CD4-positive, alpha-beta T cell treated with Interleukin-6 at 100 ng/mL for 8 hours (primary cell): ENCODE data around the gene NCBP1.
"Not testable (repeated sequence)": the region's sequence is repeated elsewhere in the genome, so short reads cannot be mapped to it uniquely, and the experiment has no call there.

Experiments
- DNase-seq: peaks from one replicate; pipeline ENCODE4 v3.0.0-alpha.2; 2020; ENCODE audit warnings: mixed read lengths, low spot score

Gene NCBP1

GRCh38 chr9:97632985-97633858 lies at the start of gene NCBP1, which contains the start of gene TSTD2:
NCBP1 (plus strand) TSS chr9:97633821; CDS start chr9:97633882, 61 bp downstream.
TSTD2 (minus strand) TSS chr9:97633368; CDS start chr9:97627562, 5,806 bp downstream.
- peak; percentile 96 for DNase-seq

GRCh38 chr9:97584778-97585177 lies 48.8 kb upstream of the NCBP1 start:
- DNase-seq = not testable (repeated sequence)

- not testable (repeated sequence) for DNase-seq
These were observed 46.7 kb upstream of the NCBP1 start for GRCh38 chr9:97586909-97587308.

- DNase-seq = no peak
These were observed 42.1 kb upstream of the NCBP1 start for GRCh38 chr9:97591535-97591934.

DNA sequence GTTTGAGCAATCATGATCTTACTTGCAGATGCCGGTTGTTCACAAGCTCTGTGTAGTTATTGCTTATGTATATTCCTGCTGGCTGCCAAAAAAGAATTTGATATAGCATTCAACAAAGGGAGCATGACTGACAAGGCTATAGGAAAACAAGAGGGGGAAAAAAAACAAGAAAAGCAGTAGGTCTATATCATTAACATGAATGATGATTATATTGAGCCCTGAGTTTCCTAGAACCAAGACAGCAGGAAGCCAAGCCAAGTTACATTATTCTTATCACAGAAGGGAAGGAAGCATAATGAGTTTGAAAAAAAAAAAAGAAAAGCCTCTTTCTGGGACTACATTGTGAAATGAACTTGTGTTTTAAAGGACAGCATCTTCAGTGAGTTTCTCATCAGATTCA lies 41.5 kb upstream of the NCBP1 start:
- DNase-seq = no peak

- DNase-seq = no peak
These were observed 39.7 kb upstream of the NCBP1 start for GRCh38 chr9:97593960-97594359.

DNA sequence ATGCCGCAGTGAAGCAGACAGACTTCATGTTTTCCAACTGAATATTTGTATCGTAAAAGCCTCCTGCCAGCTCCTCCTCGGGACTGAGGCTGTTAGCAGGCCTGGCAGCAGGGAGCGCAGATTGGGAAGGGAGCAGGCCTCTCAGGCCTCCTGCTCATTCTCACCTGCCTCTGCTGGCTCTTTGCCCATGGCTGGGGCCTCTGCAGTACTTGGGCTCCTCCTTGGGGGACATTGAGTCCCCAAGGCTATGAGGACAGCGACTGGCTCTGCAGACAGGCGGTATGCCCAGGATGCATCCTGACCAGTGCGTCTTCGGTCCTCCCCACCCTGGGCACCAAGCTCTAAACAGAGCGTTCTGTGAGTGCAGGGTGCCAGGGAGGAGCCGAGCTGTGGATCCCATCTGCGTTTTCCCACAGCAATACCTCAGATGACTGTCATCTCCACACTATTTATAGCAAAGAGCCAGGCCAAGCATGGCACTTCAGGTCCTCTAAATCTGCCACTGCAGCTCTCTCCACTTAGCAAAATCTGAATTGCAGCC lies 39.2 kb upstream of the NCBP1 start:
- DNase-seq = no peak

DNA sequence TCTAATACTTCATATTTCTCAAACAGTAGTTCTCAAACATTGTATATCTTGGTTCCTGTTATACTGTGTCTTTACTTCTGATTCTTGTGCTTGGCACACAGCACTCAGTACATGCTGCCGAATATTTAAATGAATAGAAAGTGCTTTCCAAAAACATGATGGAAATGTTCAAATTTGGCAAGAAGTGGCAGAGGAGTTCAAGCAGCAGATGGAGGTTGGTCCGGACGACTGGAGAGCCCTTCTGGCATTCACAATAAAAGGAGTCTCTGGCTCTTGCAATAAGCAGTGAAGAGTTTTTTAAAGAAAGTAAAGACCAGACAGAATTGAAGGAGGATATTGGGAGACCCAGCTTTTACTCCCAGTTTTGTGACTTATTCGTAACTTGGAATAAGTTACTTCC lies 36.7 kb upstream of the NCBP1 start:
- no peak for DNase-seq

GRCh38 chr9:97598461-97599288 lies 34.9 kb upstream of the NCBP1 start:
- DNase-seq = peak; percentile 73

DNA sequence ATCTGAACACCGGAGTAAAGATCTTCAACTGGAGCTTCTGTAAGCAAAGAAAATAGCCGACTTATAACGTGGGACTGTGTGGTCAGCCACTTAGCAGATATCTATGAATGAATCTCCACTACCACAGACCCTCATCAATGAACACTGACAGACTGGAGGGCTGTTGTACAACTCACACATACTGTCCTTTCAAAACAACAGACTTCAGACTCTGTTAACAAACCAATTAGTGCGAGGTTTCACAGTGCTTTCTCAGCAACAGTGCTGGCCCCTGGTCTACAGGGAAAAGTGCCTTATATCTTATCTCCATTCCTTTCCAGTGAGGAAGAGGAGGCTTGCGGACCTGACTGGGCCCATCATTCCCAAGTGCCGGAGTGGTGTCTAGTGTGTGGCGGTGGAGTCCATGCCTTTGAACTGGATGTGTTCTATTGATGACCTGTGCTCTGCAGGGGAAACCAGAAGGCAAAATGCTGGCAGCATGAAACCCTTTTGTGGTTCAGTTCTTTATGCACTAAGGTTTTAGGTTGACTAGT lies 34.2 kb upstream of the NCBP1 start:
- no peak for DNase-seq

GRCh38 chr9:97600531-97601227 lies 32.9 kb upstream of the NCBP1 start:
- DNase-seq = no peak

DNA sequence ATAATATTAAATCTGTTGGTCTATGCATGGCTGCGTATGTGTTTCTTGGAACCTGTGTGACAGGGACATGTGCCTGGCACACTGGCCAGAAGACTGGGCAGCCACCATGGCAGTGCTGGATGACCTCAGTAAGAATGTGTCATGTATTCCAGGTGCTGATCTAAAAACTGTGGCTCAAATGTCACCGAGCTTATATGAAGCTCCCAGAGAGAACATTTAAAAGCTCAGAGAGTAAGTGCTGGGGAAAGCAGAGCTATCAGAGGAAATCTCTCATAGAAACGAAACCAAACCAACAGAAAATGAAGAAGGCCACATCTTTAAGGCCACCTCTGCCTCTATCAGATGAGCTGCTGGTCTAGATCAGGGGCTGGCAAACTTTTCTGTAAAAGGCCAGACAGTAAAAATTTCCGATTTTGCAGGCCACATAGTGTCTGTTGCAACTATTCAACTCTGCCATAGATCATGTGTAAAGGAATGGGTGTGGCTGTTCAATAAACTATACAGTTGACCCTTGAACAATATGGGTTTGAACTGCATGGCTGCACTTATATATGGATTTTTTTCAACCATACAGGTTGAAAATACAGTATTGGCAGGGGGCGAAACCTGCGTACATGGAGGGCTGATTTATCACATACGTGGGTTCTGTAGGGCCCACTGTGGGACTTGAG lies 32.3 kb upstream of the NCBP1 start:
- DNase-seq = no peak

DNA sequence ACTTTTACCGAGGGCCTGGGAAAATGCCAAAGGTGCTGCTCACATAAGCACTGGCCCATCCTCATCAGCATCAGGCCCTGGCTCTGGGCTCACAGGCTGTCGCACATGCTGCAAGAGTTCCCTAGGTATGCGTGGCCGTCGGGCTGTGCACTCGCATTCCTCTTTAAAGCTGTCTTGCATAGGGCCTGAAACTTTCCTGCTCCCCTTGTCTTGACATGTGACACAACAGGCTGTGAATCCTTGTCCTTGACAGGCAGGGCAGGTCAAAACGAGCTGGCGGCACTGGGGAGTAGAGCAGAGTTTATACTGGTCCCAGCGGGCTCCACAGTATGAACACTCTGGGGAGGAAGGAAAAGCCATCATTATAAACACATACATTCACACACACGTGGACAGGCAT lies 31.2 kb upstream of the NCBP1 start:
- no peak for DNase-seq

- no peak for DNase-seq
These were observed 28.5 kb upstream of the NCBP1 start for GRCh38 chr9:97604901-97605645.

DNA sequence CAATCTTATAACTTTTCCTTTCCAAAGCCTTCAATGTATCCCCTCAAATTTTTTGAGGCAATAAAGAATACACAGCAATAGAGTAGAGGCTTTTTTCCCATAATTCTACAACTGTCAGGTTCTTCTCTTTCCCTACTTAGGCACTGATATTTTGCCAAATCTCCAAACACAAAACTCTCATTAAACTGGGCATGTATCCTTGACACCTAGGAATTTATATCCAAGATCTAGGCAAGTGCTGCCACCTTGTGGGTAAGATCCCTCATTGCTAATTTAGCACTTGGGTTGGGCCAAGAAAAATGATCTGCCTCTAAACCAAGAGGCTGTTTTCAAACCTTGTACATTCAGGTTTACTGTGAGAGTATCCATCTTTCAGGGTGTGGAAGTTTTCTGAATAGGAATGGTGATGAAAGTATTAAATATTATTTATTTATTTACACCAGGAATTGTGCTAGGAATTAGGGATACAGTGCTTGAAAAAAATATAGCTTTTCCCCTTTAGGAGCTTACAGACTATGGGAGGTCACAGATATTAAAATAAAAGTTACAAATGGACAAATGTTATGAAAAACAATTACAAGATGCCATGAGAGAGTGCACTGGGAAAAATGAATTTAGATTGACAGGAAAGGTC lies 18.1 kb upstream of the NCBP1 start:
- DNase-seq = peak; percentile 58

DNA sequence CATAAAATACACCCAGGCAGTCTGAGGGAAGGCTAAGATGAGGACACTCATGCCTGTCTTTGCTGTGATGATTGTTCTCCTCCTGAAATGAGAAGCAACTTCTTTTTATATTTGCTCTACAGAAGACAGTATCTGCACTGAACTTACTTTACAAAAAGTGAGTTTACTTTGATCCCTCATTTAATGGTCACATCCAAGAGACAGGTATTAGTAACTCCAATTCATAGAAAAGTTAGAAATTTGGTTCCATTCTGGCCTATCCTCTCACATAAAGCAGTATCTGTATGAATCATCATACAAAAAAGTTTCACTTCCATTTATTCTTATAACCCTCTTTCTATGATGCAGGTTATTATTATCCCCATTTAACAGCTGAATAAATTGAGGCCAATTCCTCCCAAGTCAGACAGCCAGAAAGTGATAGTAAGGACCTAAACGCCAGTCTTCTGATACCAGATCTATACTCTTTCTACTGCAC lies 15.6 kb upstream of the NCBP1 start:
- DNase-seq = no peak

DNA sequence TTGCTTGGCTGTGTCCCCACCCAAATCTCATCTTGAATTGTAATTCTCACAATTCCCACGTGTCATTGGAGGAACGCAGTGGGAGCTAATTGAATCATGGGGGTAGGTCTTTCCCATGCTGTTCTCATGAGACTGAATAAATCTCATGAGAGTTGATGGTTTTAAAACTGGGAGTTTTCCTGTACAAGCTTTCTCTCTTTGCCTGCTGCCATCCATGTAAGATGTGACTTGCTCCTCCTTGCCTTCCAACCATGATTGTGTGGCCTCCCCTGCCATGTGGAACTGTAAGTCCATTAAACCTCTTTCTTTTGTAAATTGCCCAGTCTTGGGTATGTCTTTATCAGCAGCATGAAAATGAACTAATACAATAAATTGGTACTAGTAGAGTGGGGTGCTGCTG lies 13.6 kb upstream of the NCBP1 start:
- not testable (repeated sequence) for DNase-seq

DNA sequence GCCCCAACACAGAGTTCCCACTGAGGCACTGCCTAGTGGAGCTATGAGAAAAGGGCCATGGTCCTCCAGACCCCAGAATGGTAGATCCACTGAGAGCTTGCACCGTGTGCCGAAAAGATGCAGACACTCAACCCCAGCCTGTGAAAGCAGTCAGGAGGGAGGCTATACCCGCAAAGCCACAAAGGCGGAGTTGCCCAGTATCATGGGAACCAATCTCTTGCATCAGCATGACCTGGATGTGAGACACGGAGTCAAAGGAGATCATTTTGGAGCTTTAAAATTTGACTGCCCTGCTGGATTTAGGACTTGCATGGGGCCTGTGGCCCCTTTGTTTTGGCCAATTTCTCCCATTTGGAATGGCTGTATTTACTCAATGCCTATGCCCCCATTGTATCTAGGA lies 11.1 kb upstream of the NCBP1 start:
- not testable (repeated sequence) for DNase-seq

DNA sequence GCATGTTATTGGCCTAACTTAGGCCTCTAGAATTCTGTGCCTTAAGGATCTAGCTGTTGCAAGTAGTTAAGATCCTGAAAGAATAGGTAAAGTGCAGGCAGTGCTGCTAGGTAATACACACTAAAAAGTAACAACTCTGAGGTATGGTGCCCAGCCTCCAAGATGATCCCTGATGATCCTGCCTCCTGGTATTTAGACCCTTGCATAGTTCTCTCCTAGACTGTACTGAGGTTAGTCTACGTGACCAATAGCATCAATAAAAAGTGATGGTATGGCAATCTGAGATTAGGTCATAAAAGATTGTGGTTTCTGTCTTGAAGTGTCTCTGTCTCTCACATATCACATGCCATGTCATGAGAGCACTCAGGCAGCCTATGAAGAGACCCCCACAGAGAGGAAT lies 9.7 kb upstream of the NCBP1 start:
- DNase-seq = no peak

DNA sequence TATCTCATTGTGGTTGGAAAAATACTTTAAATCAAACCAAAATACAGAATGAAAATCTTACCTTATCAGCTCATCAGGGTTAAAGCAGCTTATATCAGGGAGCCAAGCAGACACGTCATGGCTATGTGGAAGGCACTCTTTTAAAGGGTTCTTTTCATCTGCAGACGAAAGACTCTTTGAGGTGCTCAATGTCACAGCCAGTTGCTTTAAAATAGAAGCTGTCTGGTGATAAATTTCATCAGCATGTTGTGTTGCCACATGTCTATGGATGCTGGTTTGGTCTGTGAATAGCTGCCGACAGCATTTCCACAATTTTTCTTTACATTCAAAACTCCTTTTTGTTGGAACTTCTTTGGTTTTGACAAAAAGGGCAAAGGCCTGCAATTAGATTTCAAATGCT lies 8.0 kb upstream of the NCBP1 start:
- no peak for DNase-seq
